NB4 (cell line): ENCODE measurements around the gene GALNT4.

Experiments used
- CTCF ChIP-seq: IDR thresholded peaks from one replicate; pipeline ENCODE4 v1.5.1; 2012; ENCODE audit warnings: low read depth, low read length
- MYC ChIP-seq: IDR thresholded peaks from 2 replicates; pipeline ENCODE4 v1.6.1; 2011; ENCODE audit warnings: low read depth, low read length
- POLR2A ChIP-seq: IDR thresholded peaks from 2 replicates; pipeline ENCODE4 v1.6.1; 2011; ENCODE audit warnings: mild to moderate bottlenecking; ENCODE audit not compliant: insufficient read length; ENCODE audit errors: extremely low read depth

GRCh38 chr12:89497005-89497404, 27.6 kb downstream of the GALNT4 start:
- TF ChIP-seq CTCF: no peak
- no peak for TF ChIP-seq POLR2A
- no peak for TF ChIP-seq MYC
